ENCODE data around the gene RPL34. TPM values are rescaled to one million over a fixed set of nuclear protein-coding genes. Genes with fewer than 3 reads are reported as not detected.

Gene RPL34
- total RNA-seq (2022; extraction: Qiagen RNA extraction; ENCODE audit: low read depth), result 817 to 886 TPM (median 865 TPM) in 5 replicates

DNA sequence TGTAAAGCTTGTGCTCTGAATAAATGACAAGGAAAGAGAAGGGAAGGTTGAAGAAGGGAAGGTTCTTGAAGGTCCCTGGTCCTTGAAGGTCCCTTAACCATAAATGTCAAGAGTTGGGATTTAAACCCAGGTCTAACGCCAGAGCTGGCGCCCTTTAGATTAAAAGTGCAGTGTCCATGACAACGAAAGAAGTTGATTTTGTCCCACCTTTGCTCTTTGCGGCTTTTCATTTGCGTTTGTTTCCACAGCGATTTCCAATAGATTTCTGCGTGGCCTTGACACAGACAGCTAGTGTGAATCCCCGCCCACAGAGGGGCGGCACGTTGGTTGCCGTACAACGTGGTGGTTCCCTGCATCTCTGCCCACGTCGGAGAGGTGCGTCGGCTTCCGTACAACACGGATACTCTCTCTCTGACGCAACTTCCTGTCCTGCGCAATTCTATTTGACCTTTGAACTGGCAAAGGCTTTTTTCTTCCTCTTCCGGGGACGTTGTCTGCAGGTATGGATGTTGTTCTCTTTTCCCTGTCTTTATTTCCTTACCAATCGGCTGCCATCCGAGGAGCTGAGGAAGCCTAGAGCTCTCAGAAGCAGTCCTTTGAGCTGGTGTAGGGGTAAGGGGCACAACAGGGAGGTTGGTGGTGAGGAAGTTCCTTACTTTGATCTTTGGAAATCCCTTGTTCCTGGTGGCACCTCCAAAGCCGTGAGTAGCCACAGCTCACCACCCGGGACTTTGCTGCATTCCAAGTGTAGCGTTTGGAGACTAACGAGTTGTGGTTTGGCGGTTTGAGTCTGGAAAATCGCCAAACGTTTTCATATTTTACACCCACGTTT lies at the start of gene RPL34:
RPL34 (plus strand) TSS at position 476 of the 832 bp plus-strand sequence. CDS start 1,384 bp downstream, outside the sequence.

DNA sequence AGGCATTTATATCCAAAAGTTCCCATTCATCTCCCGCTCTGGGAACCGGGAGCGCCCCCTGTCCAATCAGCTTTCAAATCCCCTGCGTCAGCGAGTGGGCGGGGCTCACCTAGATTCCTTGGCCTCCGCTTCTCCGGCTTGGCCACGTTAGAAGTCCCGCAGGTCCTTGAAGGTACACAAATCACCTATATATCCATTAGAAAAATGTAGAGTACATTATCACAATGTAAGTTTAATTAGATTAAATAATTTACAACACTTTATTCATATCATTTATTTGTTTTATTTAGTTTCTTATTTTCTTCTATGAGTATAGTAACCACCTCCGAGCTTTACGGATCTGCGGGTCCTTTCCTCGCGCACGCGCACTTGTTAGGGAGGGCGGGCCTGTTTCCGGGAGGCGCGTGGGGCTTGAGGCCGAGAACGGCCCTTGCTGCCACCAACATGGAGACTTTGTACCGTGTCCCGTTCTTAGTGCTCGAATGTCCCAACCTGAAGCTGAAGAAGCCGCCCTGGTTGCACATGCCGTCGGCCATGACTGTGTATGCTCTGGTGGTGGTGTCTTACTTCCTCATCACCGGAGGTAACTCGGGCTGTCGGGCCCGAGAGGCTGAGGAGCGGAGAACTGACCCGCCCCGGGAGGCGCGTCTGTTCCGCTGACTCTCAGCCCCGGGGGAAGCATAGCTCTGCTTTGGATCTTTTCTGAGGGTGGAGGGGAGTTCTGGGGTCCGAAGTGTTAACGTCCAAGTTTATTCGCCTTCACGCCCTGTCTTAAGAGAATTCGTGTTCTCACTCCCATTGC lies 30.0 kb downstream of the RPL34 start, which contains the start of gene OSTC:
OSTC (plus strand) TSS at position 388 of the 802 bp plus-strand sequence; CDS start at position 445, 57 bp downstream.

Other genes with a start within 250 kb of the RPL34 start
- 83.0 to 104 TPM (median 89.9 TPM) in 5 replicates for gene OSTC, start 30.0 kb downstream of the RPL34 start, total RNA-seq (2022; extraction: Qiagen RNA extraction; ENCODE audit: low read depth)
- not detected in 5 replicates for gene ETNPPL, start 142.5 kb downstream of the RPL34 start, total RNA-seq (2022; extraction: Qiagen RNA extraction; ENCODE audit: low read depth)

Measured in A549 treated with ZK216348 at 1 μM for 4 hours (cell line).